H1 (cell line): ENCODE data around the gene CLDN2.

Experiments used
- ATF3 ChIP-seq: IDR thresholded peaks from 2 replicates; pipeline ENCODE4 v1.6.1; 2011; ENCODE audit warnings: low read depth, mild to moderate bottlenecking, low read length; ENCODE audit not compliant: insufficient read depth
- CBX5 ChIP-seq: fragments of 300-800, 300-1000 bp; sonication (generic); IDR thresholded peaks from 2 replicates; pipeline ENCODE4 v1.7.1; 2016; ENCODE audit warnings: antibody characterized with exemption, low read length, low read depth
- CTCF ChIP-seq, 3 experiments: IDR thresholded peaks; 1 replicate in 2 of 3; 2 replicates in 1 of 3; pipeline versions ENCODE4 v1.5.1 to v1.6.1; 2011; ENCODE audit warnings: low read length in 3 of 3, mild to moderate bottlenecking in 3 of 3, inconsistent platforms in 2 of 3, low read depth in 1 of 3, moderate library complexity in 1 of 3; ENCODE audit not compliant: insufficient read depth in 1 of 3; ENCODE audit errors: control extremely low read depth in 1 of 3
- EGR1 ChIP-seq: IDR thresholded peaks from 2 replicates; pipeline ENCODE4 v1.6.1; 2011; ENCODE audit warnings: low read depth, low read length, borderline replicate concordance
- EZH2 ChIP-seq: fragments of 200-600 bp; sonication (generic); IDR thresholded peaks from 2 replicates; pipeline ENCODE4 v1.7.1; 2012; ENCODE audit warnings: low read depth, mild to moderate bottlenecking, moderate library complexity, low read length, inconsistent platforms; ENCODE audit not compliant: severe bottlenecking
- FOSL1 ChIP-seq: IDR thresholded peaks from 2 replicates; pipeline ENCODE4 v1.6.1; 2011; ENCODE audit warnings: mild to moderate bottlenecking, low read depth, low read length, moderate library complexity; ENCODE audit not compliant: insufficient read depth
- POLR2A ChIP-seq, 2 experiments: IDR thresholded peaks; 1 replicate in 1 of 2; 2 replicates in 1 of 2; pipeline ENCODE4 v1.6.1; 2011; ENCODE audit warnings: low read depth in 2 of 2, low read length in 2 of 2, mild to moderate bottlenecking in 2 of 2; ENCODE audit errors: control extremely low read depth in 1 of 2
- POLR2AphosphoS5 ChIP-seq: IDR thresholded peaks from 2 replicates; pipeline ENCODE4 v1.6.1; 2011; ENCODE audit warnings: low read depth, low read length
- RFX5 ChIP-seq: IDR thresholded peaks from 2 replicates; pipeline ENCODE4 v1.6.1; 2011; ENCODE audit warnings: low read depth, low read length, improper control_type of control experiment, borderline replicate concordance

- TF ChIP-seq RFX5 (no peak), ATF3 (no peak), EGR1 (no peak), CTCF (IDR thresholded peaks at IDR 0.05; ENCODE audit: control extremely low read depth in 1 of 3, insufficient read depth in 1 of 3, low read depth in 1 of 3, low read length in 3 of 3) (peak in 2 of 3 experiments; percentile 25 to 43; a peak in 3 of 4 replicates), FOSL1 (no peak), POLR2A (IDR thresholded peaks at IDR 0.05; ENCODE audit: control extremely low read depth in 1 of 2, low read depth in 2 of 2, low read length in 2 of 2) (no peak), EZH2 (no peak), POLR2AphosphoS5 (no peak), CBX5 (no peak)
These were observed 39.7 kb downstream of the CLDN2 start for GRCh38 chrX:106959901-106960300.
